ENCODE data around the gene FNDC11.

- no peak for TF ChIP-seq EHF (CRISPR knock-in tag; IDR thresholded peaks at IDR 0.05)
- TF ChIP-seq, protein P1, sequence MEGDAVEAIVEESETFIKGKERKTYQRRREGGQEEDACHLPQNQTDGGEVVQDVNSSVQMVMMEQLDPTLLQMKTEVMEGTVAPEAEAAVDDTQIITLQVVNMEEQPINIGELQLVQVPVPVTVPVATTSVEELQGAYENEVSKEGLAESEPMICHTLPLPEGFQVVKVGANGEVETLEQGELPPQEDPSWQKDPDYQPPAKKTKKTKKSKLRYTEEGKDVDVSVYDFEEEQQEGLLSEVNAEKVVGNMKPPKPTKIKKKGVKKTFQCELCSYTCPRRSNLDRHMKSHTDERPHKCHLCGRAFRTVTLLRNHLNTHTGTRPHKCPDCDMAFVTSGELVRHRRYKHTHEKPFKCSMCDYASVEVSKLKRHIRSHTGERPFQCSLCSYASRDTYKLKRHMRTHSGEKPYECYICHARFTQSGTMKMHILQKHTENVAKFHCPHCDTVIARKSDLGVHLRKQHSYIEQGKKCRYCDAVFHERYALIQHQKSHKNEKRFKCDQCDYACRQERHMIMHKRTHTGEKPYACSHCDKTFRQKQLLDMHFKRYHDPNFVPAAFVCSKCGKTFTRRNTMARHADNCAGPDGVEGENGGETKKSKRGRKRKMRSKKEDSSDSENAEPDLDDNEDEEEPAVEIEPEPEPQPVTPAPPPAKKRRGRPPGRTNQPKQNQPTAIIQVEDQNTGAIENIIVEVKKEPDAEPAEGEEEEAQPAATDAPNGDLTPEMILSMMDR (IDR thresholded peaks at IDR 0.05), result no peak
- TF ChIP-seq POLR2A (IDR thresholded peaks at IDR 0.05; ENCODE audit: low read length), result no peak
- no peak for TF ChIP-seq HMGXB4 (CRISPR knock-in tag; IDR thresholded peaks at IDR 0.05; ENCODE audit: borderline replicate concordance)
- no peak for TF ChIP-seq USF2 (IDR thresholded peaks at IDR 0.05)
- TF ChIP-seq FOXS1 (CRISPR knock-in tag; IDR thresholded peaks at IDR 0.05), result no peak
- TF ChIP-seq, protein P2, sequence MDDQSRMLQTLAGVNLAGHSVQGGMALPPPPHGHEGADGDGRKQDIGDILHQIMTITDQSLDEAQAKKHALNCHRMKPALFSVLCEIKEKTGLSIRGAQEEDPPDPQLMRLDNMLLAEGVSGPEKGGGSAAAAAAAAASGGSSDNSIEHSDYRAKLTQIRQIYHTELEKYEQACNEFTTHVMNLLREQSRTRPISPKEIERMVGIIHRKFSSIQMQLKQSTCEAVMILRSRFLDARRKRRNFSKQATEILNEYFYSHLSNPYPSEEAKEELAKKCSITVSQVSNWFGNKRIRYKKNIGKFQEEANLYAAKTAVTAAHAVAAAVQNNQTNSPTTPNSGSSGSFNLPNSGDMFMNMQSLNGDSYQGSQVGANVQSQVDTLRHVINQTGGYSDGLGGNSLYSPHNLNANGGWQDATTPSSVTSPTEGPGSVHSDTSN (IDR thresholded peaks at IDR 0.05), result no peak
Observed at GRCh38 chr20:63560856-63561609, 7.1 kb downstream of the FNDC11 start.
